AG04449 (cell line): ENCODE results near the gene SLC24A3.

Experiments used
- CTCF ChIA-PET: fragments of 350-600 bp; formaldehyde crosslinking; extraction: SDS; loops from one replicate; lab custom pipeline; 2021; ENCODE audit warnings: antibody characterized with exemption; lab: Yijun Ruan, JAX
- POLR2A ChIA-PET: fragments of 400-600, 350-600 bp; formaldehyde crosslinking; extraction: SDS; loops from one replicate; lab custom pipeline; 2020; ENCODE audit warnings: antibody characterized with exemption, inconsistent platforms; lab: Yijun Ruan, JAX
- DNase-seq: peaks from one replicate; pipeline ENCODE4 v3.0.0-alpha.2; 2010; ENCODE audit warnings: low read depth, low spot score
- H3K4me3 ChIP-seq: 2 replicates; pipeline ENCODE4 v1.5.1; 2011; ENCODE audit warnings: low read depth, mild to moderate bottlenecking, control low read depth, low read length
- CTCF ChIP-seq: IDR thresholded peaks from one replicate; pipeline ENCODE4 v1.5.1; 2011; ENCODE audit warnings: mild to moderate bottlenecking, moderate library complexity, low read length, control low read depth, inconsistent platforms; ENCODE audit not compliant: insufficient read depth; ENCODE audit errors: missing control alignments

The SLC24A3 gene

GRCh38 chr20:19594896-19595295 is 382.5 kb downstream of the SLC24A3 start:
- CTCF ChIA-PET: interaction anchor here (1.3 to 1.7 kb wide), 2 partner anchors 10 to 388 kb away, joined by 4 to 8 read pairs; no protein-coding TSS in a partner anchor
- H3K4me3 ChIP-seq: no peak overlapping the region
- POLR2A ChIA-PET: no interaction called here
- TF ChIP-seq CTCF: no peak
- DNase-seq: no peak

- no peak for DNase-seq
- TF ChIP-seq CTCF: no peak
- CTCF ChIA-PET: interaction anchor here (0.9 to 1.6 kb wide), 2 partner anchors 14 to 65 kb away, joined by 3 to 4 read pairs; no protein-coding TSS in a partner anchor
- H3K4me3 ChIP-seq: no peak overlapping the region
- POLR2A ChIA-PET: no interaction called here
Observed at GRCh38 chr20:19598117-19598850, 385.8 kb downstream of the SLC24A3 start.

GRCh38 chr20:19599200-19599599 is 386.8 kb downstream of the SLC24A3 start:
- no peak for TF ChIP-seq CTCF
- no peak for DNase-seq
- CTCF ChIA-PET: no interaction called here
- POLR2A ChIA-PET: no interaction called here
- no peak overlapping the region for H3K4me3 ChIP-seq

GRCh38 chr20:19600042-19600441 is 387.6 kb downstream of the SLC24A3 start:
- DNase-seq: no peak
- ChIA-PET CTCF (no interaction called here), POLR2A (no interaction called here)
- no peak for TF ChIP-seq CTCF
- H3K4me3 ChIP-seq: no peak overlapping the region

- H3K4me3 ChIP-seq: no peak overlapping the region
- TF ChIP-seq CTCF: no peak
- ChIA-PET CTCF (no interaction called here), POLR2A (no interaction called here)
- DNase-seq: no peak
Observed at GRCh38 chr20:19601126-19601810, 388.8 kb downstream of the SLC24A3 start.

DNA sequence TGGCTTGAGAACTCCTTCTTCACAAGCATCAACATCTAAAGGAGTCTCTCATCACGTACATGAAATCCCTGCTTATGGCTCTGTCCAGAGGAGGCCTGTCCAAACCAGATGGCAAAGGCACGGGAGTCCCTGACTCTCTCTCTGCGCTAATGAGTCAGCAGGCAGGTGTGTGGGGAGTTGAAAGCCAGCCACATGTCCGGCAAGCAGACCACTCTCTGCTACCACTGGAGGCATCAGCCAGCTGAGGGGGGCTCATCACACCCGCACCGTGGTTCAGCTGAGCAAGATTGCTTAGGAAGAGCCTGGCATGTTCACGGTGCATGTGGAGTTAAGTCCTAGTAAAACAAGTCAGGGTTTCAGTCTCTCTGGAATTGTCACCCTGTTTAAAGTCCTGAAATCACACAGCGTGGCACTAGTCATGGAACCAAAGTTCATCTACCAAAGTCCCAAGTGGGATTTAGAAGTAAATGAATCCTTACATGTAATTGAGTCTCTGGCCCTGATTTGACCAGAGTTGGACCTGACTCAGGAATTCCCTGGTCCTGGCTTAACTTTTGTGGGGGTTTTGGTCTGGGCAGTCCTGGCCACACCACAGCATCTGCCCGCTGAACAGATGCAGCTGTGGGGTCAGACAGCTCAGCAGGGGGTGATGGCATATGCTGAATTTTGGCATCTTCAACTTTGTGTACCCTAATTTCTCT is 390.4 kb downstream of the SLC24A3 start:
- ChIA-PET POLR2A (no interaction called here), CTCF (interaction anchor here (1.4 kb wide), 1 partner anchor 12 kb away, joined by 4 read pairs; no protein-coding TSS in a partner anchor)
- no peak overlapping the region for H3K4me3 ChIP-seq
- DNase-seq: no peak
- TF ChIP-seq CTCF: no peak
